Measurements from ENCODE around the gene PDCL2. TPM values are rescaled to one million over a fixed set of nuclear protein-coding genes. Genes with fewer than 3 reads are reported as not detected.

Gene PDCL2
- total RNA-seq, 1 donor from 2014 or later, result not detected

GRCh38 chr4:55574252-55574651 lies 17.8 kb downstream of the PDCL2 start:
- no peak for DNase-seq (ENCODE audit: extremely low spot score, unreplicated experiment)
- H3K27ac Mint-ChIP-seq (ENCODE audit: unreplicated experiment), result no peak overlapping the region
- TF ChIP-seq CTCF (IDR thresholded peaks at IDR 0.05), result no peak
- H3K27me3 Mint-ChIP-seq (ENCODE audit: unreplicated experiment), result peaks cover 4% of the 10 kb centered on the region
- H3K36me3 Mint-ChIP-seq (ENCODE audit: unreplicated experiment), result peaks cover 4% of the 10 kb centered on the region
- no peaks in the 10 kb centered on the region for H3K4me1 Mint-ChIP-seq (ENCODE audit: unreplicated experiment)
- H3K9me3 Mint-ChIP-seq (ENCODE audit: unreplicated experiment), result peaks cover 20% of the 10 kb centered on the region
- no peak overlapping the region for H3K4me3 Mint-ChIP-seq (ENCODE audit: unreplicated experiment)

- H3K27me3 Mint-ChIP-seq (ENCODE audit: unreplicated experiment), result peaks cover 12% of the 10 kb centered on the region
- H3K36me3 Mint-ChIP-seq (ENCODE audit: unreplicated experiment), result peaks cover 4% of the 10 kb centered on the region
- no peak overlapping the region for H3K4me3 Mint-ChIP-seq (ENCODE audit: unreplicated experiment)
- no peak for TF ChIP-seq CTCF (IDR thresholded peaks at IDR 0.05)
- H3K27ac Mint-ChIP-seq (ENCODE audit: unreplicated experiment), result no peak overlapping the region
- no peaks in the 10 kb centered on the region for H3K4me1 Mint-ChIP-seq (ENCODE audit: unreplicated experiment)
- H3K9me3 Mint-ChIP-seq (ENCODE audit: unreplicated experiment), result peaks cover 26% of the 10 kb centered on the region
- DNase-seq (ENCODE audit: extremely low spot score, unreplicated experiment), result no peak
These were observed 20.2 kb downstream of the PDCL2 start for GRCh38 chr4:55571806-55572205.

GRCh38 chr4:55568905-55569504 lies 23.0 kb downstream of the PDCL2 start:
- Mint-ChIP-seq H3K27ac (ENCODE audit: unreplicated experiment) (no peak overlapping the region), H3K4me1 (ENCODE audit: unreplicated experiment) (no peaks in the 10 kb centered on the region), H3K36me3 (ENCODE audit: unreplicated experiment) (no peaks in the 10 kb centered on the region), H3K27me3 (ENCODE audit: unreplicated experiment) (peaks cover 12% of the 10 kb centered on the region), H3K9me3 (ENCODE audit: unreplicated experiment) (peaks cover 12% of the 10 kb centered on the region), H3K4me3 (ENCODE audit: unreplicated experiment) (no peak overlapping the region)
- no peak for DNase-seq (ENCODE audit: extremely low spot score, unreplicated experiment)
- TF ChIP-seq CTCF (IDR thresholded peaks at IDR 0.05), result no peak

- Mint-ChIP-seq H3K27me3 (ENCODE audit: unreplicated experiment) (peaks cover 38% of the 10 kb centered on the region), H3K36me3 (ENCODE audit: unreplicated experiment) (no peaks in the 10 kb centered on the region), H3K4me3 (ENCODE audit: unreplicated experiment) (no peak overlapping the region), H3K27ac (ENCODE audit: unreplicated experiment) (no peak overlapping the region), H3K9me3 (ENCODE audit: unreplicated experiment) (no peaks in the 10 kb centered on the region), H3K4me1 (ENCODE audit: unreplicated experiment) (no peaks in the 10 kb centered on the region)
- no peak for TF ChIP-seq CTCF (IDR thresholded peaks at IDR 0.05)
- DNase-seq (ENCODE audit: extremely low spot score, unreplicated experiment), result no peak
These were observed 30.2 kb downstream of the PDCL2 start for GRCh38 chr4:55561889-55562288.

- no peak for TF ChIP-seq CTCF (IDR thresholded peaks at IDR 0.05)
- Mint-ChIP-seq H3K36me3 (ENCODE audit: unreplicated experiment) (no peaks in the 10 kb centered on the region), H3K27ac (ENCODE audit: unreplicated experiment) (no peak overlapping the region), H3K9me3 (ENCODE audit: unreplicated experiment) (no peaks in the 10 kb centered on the region), H3K27me3 (ENCODE audit: unreplicated experiment) (peaks cover 38% of the 10 kb centered on the region), H3K4me3 (ENCODE audit: unreplicated experiment) (no peak overlapping the region), H3K4me1 (ENCODE audit: unreplicated experiment) (no peaks in the 10 kb centered on the region)
- no peak for DNase-seq (ENCODE audit: extremely low spot score, unreplicated experiment)
These were observed 31.9 kb downstream of the PDCL2 start for GRCh38 chr4:55560096-55560495.

All from osteocyte (in vitro differentiated cells).